Activated naive CD4-positive, alpha-beta T cell treated with anti-CD3 and anti-CD28 coated beads for 36 hours (primary cell): ENCODE results near the gene GOLPH3. TPM values are rescaled to one million over a fixed set of nuclear protein-coding genes. Genes with fewer than 3 reads are reported as not detected.
A peak's percentile ranks its signal among the peaks of the same experiment; 100 is the strongest.
"Not testable (repeated sequence)": the region's sequence is repeated elsewhere in the genome, so short reads cannot be mapped to it uniquely, and the experiment has no call there.

Source experiments
- CTCF ChIA-PET: fragments of 350-600 bp; sonication (Branson Sonifier 250); formaldehyde crosslinking; loops from one replicate; lab custom pipeline; 2021; ENCODE audit warnings: antibody characterized with exemption; lab: Charles Lee
- DNase-seq: peaks from one replicate; pipeline ENCODE4 v3.0.0-alpha.2; 2020
- H3K27ac Mint-ChIP-seq: one replicate; pipeline ENCODE4 v1.8.0; 2021; ENCODE audit warnings: mild to moderate bottlenecking, mixed read lengths
- H3K27me3 Mint-ChIP-seq: one replicate; pipeline ENCODE4 v1.8.0; 2021; ENCODE audit warnings: low read depth, mixed read lengths
- H3K36me3 Mint-ChIP-seq: one replicate; pipeline ENCODE4 v1.8.0; 2021; ENCODE audit warnings: low read depth, mixed read lengths
- H3K4me1 Mint-ChIP-seq: one replicate; pipeline ENCODE4 v1.8.0; 2021; ENCODE audit warnings: low read depth, mixed read lengths
- H3K4me3 Mint-ChIP-seq: one replicate; pipeline ENCODE4 v1.8.0; 2021; ENCODE audit warnings: mild to moderate bottlenecking, moderate library complexity, mixed read lengths
- H3K9me3 Mint-ChIP-seq: one replicate; pipeline ENCODE4 v1.8.0; 2021; ENCODE audit warnings: mixed read lengths
- intact Hi-C: fragments of 100-400 bp; cut with micrococcal nuclease; formaldehyde crosslinking; loops from one replicate; pipeline ENCODE4 v1.15.1; 2023
- total RNA-seq, 2 experiments: library from RNA; stranded (reverse); gene quantifications; one replicate each; pipeline ENCODE4 v1.2.3, GENCODE V29; 2021

GOLPH3 gene
- 10 to 100 TPM; 38.2 to 41.5 TPM for total RNA-seq

GRCh38 chr5:32174011-32174870 lies at the start of gene GOLPH3:
TSS of gene GOLPH3 (minus strand) at chr5:32174319. CDS start at chr5:32174034, 285 bp downstream.
- DNase-seq, result peak; percentile 96
- peak within 1 kb of the TSS; percentile 99 for H3K4me3 Mint-ChIP-seq
- intact Hi-C loops, result loop anchor here (1.0 to 5.0 kb wide), 8 partner anchors 29 to 642 kb away; partner anchors contain the start of genes C5orf22 and DROSHA
- CTCF ChIA-PET, result interaction anchor here (0.7 kb wide), 1 partner anchor 24 kb away, joined by 4 read pairs; no protein-coding TSS in a partner anchor
- H3K27me3 Mint-ChIP-seq, result no peaks in the 10 kb centered on the region
- no peaks in the 10 kb centered on the region for H3K9me3 Mint-ChIP-seq
- H3K36me3 Mint-ChIP-seq, result peaks cover 29% of the 10 kb centered on the region
- peak within 1 kb of the TSS; percentile 95 for H3K27ac Mint-ChIP-seq
- H3K4me1 Mint-ChIP-seq, result peaks cover 32% of the 10 kb centered on the region

- intact Hi-C loops, result no loop called here
- Mint-ChIP-seq H3K4me3 (no peak overlapping the region), H3K4me1 (no peaks in the 10 kb centered on the region), H3K27ac (no peak overlapping the region), H3K9me3 (no peaks in the 10 kb centered on the region), H3K36me3 (peaks cover 2% of the 10 kb centered on the region), H3K27me3 (no peaks in the 10 kb centered on the region)
- CTCF ChIA-PET, result interaction anchor here (3.7 kb wide), 1 partner anchor 9 kb away, joined by 13 read pairs; no protein-coding TSS in a partner anchor
- no peak for DNase-seq
Observed at GRCh38 chr5:32222723-32223470, 48.8 kb upstream of the GOLPH3 start.

- no peak overlapping the region for H3K4me3 Mint-ChIP-seq
- DNase-seq, result no peak
- intact Hi-C loops, result no loop called here
- no peaks in the 10 kb centered on the region for H3K36me3 Mint-ChIP-seq
- H3K4me1 Mint-ChIP-seq, result no peaks in the 10 kb centered on the region
- CTCF ChIA-PET, result interaction anchor here (0.5 to 0.6 kb wide), 2 partner anchors 110 to 123 kb away, joined by 4 to 5 read pairs; no protein-coding TSS in a partner anchor
- H3K27me3 Mint-ChIP-seq, result no peaks in the 10 kb centered on the region
- H3K27ac Mint-ChIP-seq, result no peak overlapping the region
- peaks cover 3% of the 10 kb centered on the region for H3K9me3 Mint-ChIP-seq
Observed at GRCh38 chr5:32217886-32218396, 43.8 kb upstream of the GOLPH3 start.

GRCh38 chr5:32214344-32214743 lies 40.2 kb upstream of the GOLPH3 start:
- DNase-seq, CTCF ChIA-PET, H3K9me3 Mint-ChIP-seq, H3K27me3 Mint-ChIP-seq, H3K27ac Mint-ChIP-seq, H3K4me3 Mint-ChIP-seq, H3K36me3 Mint-ChIP-seq: not testable (repeated sequence)
- intact Hi-C loops, result loop anchor here (5.0 kb wide), 3 partner anchors 97 to 318 kb away; no protein-coding TSS in a partner anchor
- peaks cover 16% of the 10 kb centered on the region for H3K4me1 Mint-ChIP-seq

- Mint-ChIP-seq H3K27me3 (no peaks in the 10 kb centered on the region), H3K4me1 (peaks cover 19% of the 10 kb centered on the region), H3K36me3 (no peaks in the 10 kb centered on the region), H3K9me3 (peaks cover 3% of the 10 kb centered on the region), H3K27ac (peak overlapping the region; percentile 91), H3K4me3 (no peak overlapping the region)
- intact Hi-C loops, result loop anchor here (2.0 to 5.0 kb wide), 6 partner anchors 67 to 377 kb away; no protein-coding TSS in a partner anchor
- CTCF ChIA-PET, result no interaction called here
- no peak for DNase-seq
Observed at GRCh38 chr5:32210151-32210550, 36.0 kb upstream of the GOLPH3 start.

GRCh38 chr5:32208837-32209236 lies 34.7 kb upstream of the GOLPH3 start:
- H3K36me3 Mint-ChIP-seq, H3K4me3 Mint-ChIP-seq, CTCF ChIA-PET, DNase-seq, H3K27me3 Mint-ChIP-seq, intact Hi-C loops, H3K27ac Mint-ChIP-seq, H3K9me3 Mint-ChIP-seq: not testable (repeated sequence)
- peaks cover 21% of the 10 kb centered on the region for H3K4me1 Mint-ChIP-seq

- Mint-ChIP-seq H3K9me3 (no peaks in the 10 kb centered on the region), H3K4me3 (no peak overlapping the region), H3K36me3 (no peaks in the 10 kb centered on the region), H3K27ac (peak overlapping the region; percentile 27), H3K4me1 (peaks cover 34% of the 10 kb centered on the region), H3K27me3 (peaks cover 3% of the 10 kb centered on the region)
- CTCF ChIA-PET, result no interaction called here
- intact Hi-C loops, result no loop called here
- DNase-seq, result no peak
Observed at GRCh38 chr5:32207355-32207634, 33.2 kb upstream of the GOLPH3 start.

- intact Hi-C loops, result no loop called here
- Mint-ChIP-seq H3K9me3 (no peaks in the 10 kb centered on the region), H3K27me3 (peaks cover 3% of the 10 kb centered on the region), H3K4me1 (peaks cover 36% of the 10 kb centered on the region), H3K4me3 (no peak overlapping the region), H3K27ac (peak overlapping the region; percentile 27), H3K36me3 (no peaks in the 10 kb centered on the region)
- DNase-seq, result no peak
- CTCF ChIA-PET, result no interaction called here
Observed at GRCh38 chr5:32206509-32207354, 32.6 kb upstream of the GOLPH3 start.

GRCh38 chr5:32206053-32206452 lies 31.9 kb upstream of the GOLPH3 start:
- Mint-ChIP-seq H3K9me3 (no peaks in the 10 kb centered on the region), H3K36me3 (no peaks in the 10 kb centered on the region), H3K27ac (no peak overlapping the region), H3K4me1 (peaks cover 35% of the 10 kb centered on the region), H3K4me3 (no peak overlapping the region), H3K27me3 (peaks cover 3% of the 10 kb centered on the region)
- CTCF ChIA-PET, result no interaction called here
- intact Hi-C loops, result no loop called here
- no peak for DNase-seq

GRCh38 chr5:32202394-32202793 lies 28.3 kb upstream of the GOLPH3 start:
- Mint-ChIP-seq H3K4me1 (peaks cover 33% of the 10 kb centered on the region), H3K36me3 (no peaks in the 10 kb centered on the region), H3K9me3 (no peaks in the 10 kb centered on the region), H3K4me3 (no peak overlapping the region), H3K27ac (no peak overlapping the region), H3K27me3 (peaks cover 3% of the 10 kb centered on the region)
- intact Hi-C loops, result loop anchor here (2.0 kb wide), 2 partner anchors 28 to 240 kb away; partner anchors contain the start of gene GOLPH3
- no peak for DNase-seq
- CTCF ChIA-PET, result no interaction called here

- peaks cover 3% of the 10 kb centered on the region for H3K27me3 Mint-ChIP-seq
Observed at GRCh38 chr5:32201122-32201753, 27.1 kb upstream of the GOLPH3 start.

More at GRCh38 chr5:32201122-32201753, 27.1 kb upstream of the GOLPH3 start:
- Mint-ChIP-seq H3K36me3 (no peaks in the 10 kb centered on the region), H3K27ac (no peak overlapping the region), H3K9me3 (no peaks in the 10 kb centered on the region), H3K4me1 (peaks cover 30% of the 10 kb centered on the region), H3K4me3 (no peak overlapping the region)
- intact Hi-C loops, result no loop called here
- CTCF ChIA-PET, result no interaction called here
- no peak for DNase-seq
